C4-2B (cell line): ENCODE measurements around the gene CYP8B1.

Source experiments
- ZFX ChIP-seq: fragments of 450-650 bp; IDR thresholded peaks from 2 replicates; pipeline ENCODE4 v1.6.1; 2017
- TF ChIP-seq, protein P1 (sequence below): fragments of 450-650 bp; conservative IDR thresholded peaks from 2 replicates; pipeline ENCODE4 v1.5.1; 2017; ENCODE audit warnings: mild to moderate bottlenecking

DNA sequence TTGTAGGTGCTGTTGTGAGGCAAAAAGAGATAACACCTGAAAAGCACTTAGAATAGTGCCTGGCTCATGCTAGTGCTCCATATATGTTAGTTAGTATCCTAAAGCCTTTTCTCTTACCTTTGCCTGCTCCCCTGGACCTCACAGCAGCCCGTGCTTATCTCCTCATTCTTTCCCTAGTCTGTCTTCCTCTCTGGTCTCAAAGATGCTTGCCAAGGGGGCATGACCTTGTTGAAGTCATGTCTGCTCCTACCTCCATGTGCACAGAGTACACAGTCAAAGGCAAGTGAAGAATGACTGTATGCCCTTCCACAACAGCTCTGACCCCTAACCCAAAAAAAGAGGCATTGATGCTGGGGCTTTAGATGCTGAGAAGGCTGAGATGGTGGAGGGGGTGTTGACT is 722 bp upstream of the CYP8B1 start:
- TF ChIP-seq, protein P1, sequence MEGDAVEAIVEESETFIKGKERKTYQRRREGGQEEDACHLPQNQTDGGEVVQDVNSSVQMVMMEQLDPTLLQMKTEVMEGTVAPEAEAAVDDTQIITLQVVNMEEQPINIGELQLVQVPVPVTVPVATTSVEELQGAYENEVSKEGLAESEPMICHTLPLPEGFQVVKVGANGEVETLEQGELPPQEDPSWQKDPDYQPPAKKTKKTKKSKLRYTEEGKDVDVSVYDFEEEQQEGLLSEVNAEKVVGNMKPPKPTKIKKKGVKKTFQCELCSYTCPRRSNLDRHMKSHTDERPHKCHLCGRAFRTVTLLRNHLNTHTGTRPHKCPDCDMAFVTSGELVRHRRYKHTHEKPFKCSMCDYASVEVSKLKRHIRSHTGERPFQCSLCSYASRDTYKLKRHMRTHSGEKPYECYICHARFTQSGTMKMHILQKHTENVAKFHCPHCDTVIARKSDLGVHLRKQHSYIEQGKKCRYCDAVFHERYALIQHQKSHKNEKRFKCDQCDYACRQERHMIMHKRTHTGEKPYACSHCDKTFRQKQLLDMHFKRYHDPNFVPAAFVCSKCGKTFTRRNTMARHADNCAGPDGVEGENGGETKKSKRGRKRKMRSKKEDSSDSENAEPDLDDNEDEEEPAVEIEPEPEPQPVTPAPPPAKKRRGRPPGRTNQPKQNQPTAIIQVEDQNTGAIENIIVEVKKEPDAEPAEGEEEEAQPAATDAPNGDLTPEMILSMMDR: no peak
- TF ChIP-seq ZFX: no peak
